ENCODE measurements around the gene TIGAR.

TIGAR gene

GRCh38 chr12:4355156-4356040 lies 34.4 kb downstream of the TIGAR start:
- ChIA-PET CTCF (interaction anchor here (0.7 to 1.2 kb wide), 2 partner anchors 9 to 491 kb away, joined by 3 to 5 read pairs; no protein-coding TSS in a partner anchor), POLR2A (ENCODE audit: low non-redundant PET) (interaction anchor here (0.7 kb wide), 1 partner anchor 947 kb away, joined by 7 read pairs; no protein-coding TSS in a partner anchor)
- no peak overlapping the region for H3K27ac ChIP-seq
- no peak for TF ChIP-seq CTCF (conservative IDR thresholded peaks at IDR 0.05; ENCODE audit: low read depth)
- DNase-seq (ENCODE audit: low spot score): no peak

GRCh38 chr12:4356041-4356327 lies 35.0 kb downstream of the TIGAR start:
- ChIA-PET CTCF (interaction anchor here (1.2 kb wide), 1 partner anchor 9 kb away, joined by 3 read pairs; no protein-coding TSS in a partner anchor), POLR2A (ENCODE audit: low non-redundant PET) (no interaction called here)
- no peak overlapping the region for H3K27ac ChIP-seq
- DNase-seq (ENCODE audit: low spot score): no peak
- TF ChIP-seq CTCF (conservative IDR thresholded peaks at IDR 0.05; ENCODE audit: low read depth): no peak

- DNase-seq (ENCODE audit: low spot score): no peak
- CTCF ChIA-PET: interaction anchor here (0.7 kb wide), 1 partner anchor 60 kb away, joined by 4 read pairs; no protein-coding TSS in a partner anchor
- no peak overlapping the region for H3K27ac ChIP-seq
- no peak for TF ChIP-seq CTCF (conservative IDR thresholded peaks at IDR 0.05; ENCODE audit: low read depth)
- POLR2A ChIA-PET (ENCODE audit: low non-redundant PET): no interaction called here
Measured at GRCh38 chr12:4366090-4366489, 45.1 kb downstream of the TIGAR start.

- CTCF ChIA-PET: interaction anchor here (0.6 kb wide), 1 partner anchor 110 kb away, joined by 3 read pairs; no protein-coding TSS in a partner anchor
- TF ChIP-seq CTCF (conservative IDR thresholded peaks at IDR 0.05; ENCODE audit: low read depth): no peak
- no peak overlapping the region for H3K27ac ChIP-seq
- POLR2A ChIA-PET (ENCODE audit: low non-redundant PET): no interaction called here
- no peak for DNase-seq (ENCODE audit: low spot score)
Measured at GRCh38 chr12:4369548-4369947, 48.5 kb downstream of the TIGAR start.

- ChIA-PET POLR2A (ENCODE audit: low non-redundant PET) (no interaction called here), CTCF (no interaction called here)
Measured at GRCh38 chr12:4370265-4370664, 49.3 kb downstream of the TIGAR start.

GRCh38 chr12:4372653-4373052 lies 51.6 kb downstream of the TIGAR start:
- CTCF ChIA-PET: no interaction called here
- POLR2A ChIA-PET (ENCODE audit: low non-redundant PET): no interaction called here
- no peak for TF ChIP-seq CTCF (conservative IDR thresholded peaks at IDR 0.05; ENCODE audit: low read depth)
- DNase-seq (ENCODE audit: low spot score): no peak
- no peak overlapping the region for H3K27ac ChIP-seq

More at GRCh38 chr12:4370265-4370664, 49.3 kb downstream of the TIGAR start:
- H3K27ac ChIP-seq: no peak overlapping the region
- DNase-seq (ENCODE audit: low spot score): no peak
- TF ChIP-seq CTCF (conservative IDR thresholded peaks at IDR 0.05; ENCODE audit: low read depth): no peak
